C4-2B (cell line): ENCODE measurements around the gene TMEFF2.

Source experiments
- H3K27ac ChIP-seq: fragments of 450-650 bp; 2 replicates; pipeline ENCODE4 v1.5.1; 2017
- ZFX ChIP-seq: fragments of 450-650 bp; IDR thresholded peaks from 2 replicates; pipeline ENCODE4 v1.6.1; 2017
- TF ChIP-seq, protein P1 (sequence below): fragments of 450-650 bp; conservative IDR thresholded peaks from 2 replicates; pipeline ENCODE4 v1.5.1; 2017; ENCODE audit warnings: mild to moderate bottlenecking

Gene TMEFF2

GRCh38 chr2:191932286-191932685 is 262.4 kb downstream of the TMEFF2 start:
- TF ChIP-seq ZFX: no peak
- TF ChIP-seq, protein P1, sequence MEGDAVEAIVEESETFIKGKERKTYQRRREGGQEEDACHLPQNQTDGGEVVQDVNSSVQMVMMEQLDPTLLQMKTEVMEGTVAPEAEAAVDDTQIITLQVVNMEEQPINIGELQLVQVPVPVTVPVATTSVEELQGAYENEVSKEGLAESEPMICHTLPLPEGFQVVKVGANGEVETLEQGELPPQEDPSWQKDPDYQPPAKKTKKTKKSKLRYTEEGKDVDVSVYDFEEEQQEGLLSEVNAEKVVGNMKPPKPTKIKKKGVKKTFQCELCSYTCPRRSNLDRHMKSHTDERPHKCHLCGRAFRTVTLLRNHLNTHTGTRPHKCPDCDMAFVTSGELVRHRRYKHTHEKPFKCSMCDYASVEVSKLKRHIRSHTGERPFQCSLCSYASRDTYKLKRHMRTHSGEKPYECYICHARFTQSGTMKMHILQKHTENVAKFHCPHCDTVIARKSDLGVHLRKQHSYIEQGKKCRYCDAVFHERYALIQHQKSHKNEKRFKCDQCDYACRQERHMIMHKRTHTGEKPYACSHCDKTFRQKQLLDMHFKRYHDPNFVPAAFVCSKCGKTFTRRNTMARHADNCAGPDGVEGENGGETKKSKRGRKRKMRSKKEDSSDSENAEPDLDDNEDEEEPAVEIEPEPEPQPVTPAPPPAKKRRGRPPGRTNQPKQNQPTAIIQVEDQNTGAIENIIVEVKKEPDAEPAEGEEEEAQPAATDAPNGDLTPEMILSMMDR: no peak
- H3K27ac ChIP-seq: no peak overlapping the region

DNA sequence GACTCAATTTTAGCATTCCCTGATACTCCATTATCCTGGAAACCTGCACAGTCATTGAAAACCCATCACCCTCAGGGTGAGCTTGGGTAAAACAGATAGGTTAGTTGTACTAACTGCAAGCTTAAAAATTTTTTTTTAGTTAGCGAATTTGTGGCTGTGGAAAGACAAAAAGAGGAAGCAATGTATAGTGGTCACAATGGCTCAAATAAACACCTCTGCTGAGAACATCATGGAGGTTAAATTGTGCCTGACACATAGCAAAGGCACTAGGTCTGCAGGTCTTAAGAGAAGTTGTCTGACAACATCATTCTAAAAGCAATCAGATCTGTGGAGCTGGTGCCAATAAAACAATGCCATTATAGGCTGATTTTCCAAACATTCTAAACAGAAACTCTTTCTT is 263.4 kb downstream of the TMEFF2 start:
- TF ChIP-seq ZFX: no peak
- TF ChIP-seq, protein P1: no peak
- H3K27ac ChIP-seq: no peak overlapping the region

- TF ChIP-seq, protein P1: no peak
- TF ChIP-seq ZFX: no peak
Observed at GRCh38 chr2:191930205-191930604, 264.5 kb downstream of the TMEFF2 start.

DNA sequence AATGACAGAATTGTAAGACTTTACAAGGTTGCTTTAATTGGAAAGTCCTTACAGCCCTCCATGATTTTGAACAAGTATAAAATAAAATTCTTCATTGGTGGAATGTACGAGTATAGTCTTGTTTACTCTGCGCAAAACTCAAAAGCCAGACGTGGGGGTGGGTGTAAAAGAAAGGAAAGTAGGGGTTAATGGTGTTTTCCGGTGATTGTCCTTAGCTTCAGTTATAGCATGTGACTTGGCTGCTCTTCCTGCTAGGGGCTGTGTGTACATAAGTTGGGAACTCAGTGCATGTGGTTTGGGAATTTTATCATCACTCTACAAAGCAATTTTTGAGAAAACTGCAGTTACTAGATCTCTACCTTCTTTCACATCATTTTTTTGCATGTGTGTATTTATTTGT is 265.4 kb downstream of the TMEFF2 start:
- TF ChIP-seq, protein P1: no peak
- TF ChIP-seq ZFX: no peak

More at GRCh38 chr2:191930205-191930604, 264.5 kb downstream of the TMEFF2 start:
- no peak overlapping the region for H3K27ac ChIP-seq

GRCh38 chr2:191927991-191928390 is 266.7 kb downstream of the TMEFF2 start:
- no peak overlapping the region for H3K27ac ChIP-seq
- TF ChIP-seq, protein P1: no peak
- TF ChIP-seq ZFX: no peak

More for the DNA sequence above, 265.4 kb downstream of the TMEFF2 start:
- no peak overlapping the region for H3K27ac ChIP-seq

DNA sequence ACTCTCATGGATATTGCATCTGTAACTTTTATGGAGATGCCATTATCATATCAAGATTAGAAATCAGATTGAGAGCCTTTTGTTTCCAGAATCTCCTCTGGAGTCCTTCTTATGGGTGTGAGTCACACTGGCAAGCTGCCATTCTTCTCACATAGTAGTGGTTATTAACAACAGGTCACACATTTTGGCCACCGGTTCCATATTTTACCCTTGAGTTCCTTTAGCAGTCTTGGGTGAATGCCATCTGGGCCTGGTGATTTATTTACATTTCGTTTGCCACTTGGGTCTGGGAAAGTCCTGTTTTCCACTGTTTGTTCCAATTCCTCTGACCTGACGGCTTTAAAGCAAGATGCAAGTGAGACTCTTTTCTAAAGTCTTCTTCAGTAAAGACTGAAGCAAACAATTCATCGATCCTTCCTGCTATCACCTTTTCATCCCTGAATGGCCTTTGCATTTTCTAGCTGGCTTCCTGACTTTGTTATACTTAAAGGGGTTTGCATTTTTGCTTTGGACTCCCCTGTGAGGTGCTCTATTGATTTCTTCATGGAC is 267.3 kb downstream of the TMEFF2 start:
- TF ChIP-seq, protein P1: no peak
- no peak overlapping the region for H3K27ac ChIP-seq

DNA sequence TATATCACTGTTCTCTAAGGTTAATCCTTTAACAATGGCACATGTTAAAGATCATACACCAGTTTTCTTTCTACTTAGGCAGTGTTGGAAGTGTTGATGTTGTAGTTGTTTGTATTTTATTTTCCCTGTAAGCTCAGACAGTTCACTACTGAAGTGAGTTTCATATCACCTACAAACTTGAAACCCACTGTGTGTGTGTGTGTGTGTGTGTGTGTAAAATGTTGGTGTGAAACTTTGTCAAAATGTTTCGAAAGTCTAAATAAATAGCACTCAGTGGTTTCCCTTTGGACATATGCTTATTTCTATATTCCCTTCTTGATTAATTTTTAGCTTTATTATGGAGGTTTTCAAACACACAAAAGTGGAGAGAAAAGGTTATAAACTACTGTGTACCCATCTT is 268.1 kb downstream of the TMEFF2 start:
- no peak overlapping the region for H3K27ac ChIP-seq
- TF ChIP-seq, protein P1: no peak
- TF ChIP-seq ZFX: no peak
